Cardiac muscle cell (in vitro differentiated cells and primary cell): ENCODE data around the gene AUTS2. TPM values are rescaled to one million over a fixed set of nuclear protein-coding genes. Genes with fewer than 3 reads are reported as not detected.

Experiments
- DNase-seq, 2 donors: peaks; one replicate each; pipeline versions ENCODE4 v3.0.0 to v3.0.0-alpha.2; 2010 to 2017; ENCODE audit warnings: low read depth in 1 of 2, low spot score in 1 of 2
- H3K27ac ChIP-seq: fragments of 200-600 bp; sonication (generic); 2 replicates; pipeline ENCODE4 v1.5.1; 2016
- H3K27me3 ChIP-seq: fragments of 200-600 bp; sonication (generic); 2 replicates; pipeline ENCODE4 v1.6.0; 2016; ENCODE audit warnings: control low read depth
- H3K36me3 ChIP-seq: fragments of 200-600 bp; sonication (generic); 2 replicates; pipeline ENCODE4 v1.5.1; 2016; ENCODE audit warnings: control low read depth
- H3K4me1 ChIP-seq: fragments of 200-600 bp; sonication (generic); 2 replicates; pipeline ENCODE4 v1.8.1; 2017; ENCODE audit warnings: low read depth, mild to moderate bottlenecking, mixed run types
- H3K4me3 ChIP-seq: fragments of 200-600 bp; sonication (generic); 2 replicates; pipeline ENCODE4 v1.5.1; 2016; ENCODE audit warnings: mild to moderate bottlenecking
- H3K9me3 ChIP-seq: fragments of 200-600 bp; sonication (generic); 2 replicates; pipeline ENCODE4 v1.5.1; 2017; ENCODE audit warnings: low read depth, mild to moderate bottlenecking, control low read depth
- CTCF ChIP-seq: IDR thresholded peaks from 2 replicates; pipeline ENCODE4 v1.5.1; 2012; ENCODE audit warnings: low read depth, mild to moderate bottlenecking, low read length
- polyA plus RNA-seq: library from polyadenylated mRNA; unstranded; fragments of >200 nt; fragmentation: Nextera tagmentation; extraction: Ambion mirVana; gene quantifications from 2 replicates; pipeline ENCODE4 v1.2.1, GENCODE V29; 2016
- total RNA-seq: library from RNA; depleted of rRNA; stranded (reverse); fragments of >200 nt; gene quantifications from 2 replicates; pipeline ENCODE4 v1.2.3, GENCODE V29; 2016

AUTS2 gene
- total and polyA plus RNA-seq, 2 experiments from 2014 or later, result 41.0 to 45.5 TPM

GRCh38 chr7:70595755-70596597, 997.7 kb downstream of the AUTS2 start:
- DNase-seq, result peak in 1 of 2 donors; percentile 47
- peaks cover 65% of the 10 kb centered on the region for H3K27me3 ChIP-seq
- no peak overlapping the region for H3K27ac ChIP-seq
- no peaks in the 10 kb centered on the region for H3K36me3 ChIP-seq
- no peak for TF ChIP-seq CTCF
- H3K4me3 ChIP-seq, result peak overlapping the region; percentile 29
- no peaks in the 10 kb centered on the region for H3K4me1 ChIP-seq
- no peaks in the 10 kb centered on the region for H3K9me3 ChIP-seq

- no peak for TF ChIP-seq CTCF
- no peak for DNase-seq
- H3K9me3 ChIP-seq, result no peaks in the 10 kb centered on the region
- no peak overlapping the region for H3K27ac ChIP-seq
- H3K4me1 ChIP-seq, result no peaks in the 10 kb centered on the region
- H3K4me3 ChIP-seq, result peak overlapping the region; percentile 29
- no peaks in the 10 kb centered on the region for H3K36me3 ChIP-seq
- peaks cover 65% of the 10 kb centered on the region for H3K27me3 ChIP-seq
Observed at GRCh38 chr7:70596598-70596913, 998.3 kb downstream of the AUTS2 start.

GRCh38 chr7:70597066-70597465, 998.8 kb downstream of the AUTS2 start:
- no peak overlapping the region for H3K4me3 ChIP-seq
- no peak for TF ChIP-seq CTCF

GRCh38 chr7:70598976-70599375, 1000.7 kb downstream of the AUTS2 start:
- Histone ChIP-seq H3K36me3 (no peaks in the 10 kb centered on the region), H3K4me3 (no peak overlapping the region), H3K27ac (no peak overlapping the region), H3K9me3 (no peaks in the 10 kb centered on the region), H3K4me1 (no peaks in the 10 kb centered on the region), H3K27me3 (peaks cover 56% of the 10 kb centered on the region)
- peak in 1 of 2 donors; percentile 27 for DNase-seq
- no peak for TF ChIP-seq CTCF

More at GRCh38 chr7:70597066-70597465, 998.8 kb downstream of the AUTS2 start:
- Histone ChIP-seq H3K4me1 (no peaks in the 10 kb centered on the region), H3K9me3 (no peaks in the 10 kb centered on the region), H3K27ac (no peak overlapping the region), H3K36me3 (no peaks in the 10 kb centered on the region), H3K27me3 (peaks cover 65% of the 10 kb centered on the region)
- DNase-seq, result no peak

- H3K4me3 ChIP-seq, result no peak overlapping the region
- TF ChIP-seq CTCF, result no peak
- no peak overlapping the region for H3K27ac ChIP-seq
- H3K27me3 ChIP-seq, result peaks cover 49% of the 10 kb centered on the region
- H3K4me1 ChIP-seq, result no peaks in the 10 kb centered on the region
- H3K9me3 ChIP-seq, result no peaks in the 10 kb centered on the region
- DNase-seq, result no peak
- H3K36me3 ChIP-seq, result no peaks in the 10 kb centered on the region
Observed at GRCh38 chr7:70599446-70600190, 1001.3 kb downstream of the AUTS2 start.
